HG03565 (cell line): Measurements from ENCODE around the gene ACAA2.
"Not testable (repeated sequence)": the region's sequence is repeated elsewhere in the genome, so short reads cannot be mapped to it uniquely, and the experiment has no call there.

Experiments
- ATAC-seq: cut with Tn5 transposase; IDR thresholded peaks from one replicate; pipeline ENCODE4 v1.9.1; 2021; ENCODE audit warnings: mild to moderate bottlenecking, moderate library complexity; ENCODE audit not compliant: unreplicated experiment

ACAA2 gene

GRCh38 chr18:49813069-49813318, 339 bp downstream of the ACAA2 start:
- ATAC-seq = peak; percentile 24

DNA sequence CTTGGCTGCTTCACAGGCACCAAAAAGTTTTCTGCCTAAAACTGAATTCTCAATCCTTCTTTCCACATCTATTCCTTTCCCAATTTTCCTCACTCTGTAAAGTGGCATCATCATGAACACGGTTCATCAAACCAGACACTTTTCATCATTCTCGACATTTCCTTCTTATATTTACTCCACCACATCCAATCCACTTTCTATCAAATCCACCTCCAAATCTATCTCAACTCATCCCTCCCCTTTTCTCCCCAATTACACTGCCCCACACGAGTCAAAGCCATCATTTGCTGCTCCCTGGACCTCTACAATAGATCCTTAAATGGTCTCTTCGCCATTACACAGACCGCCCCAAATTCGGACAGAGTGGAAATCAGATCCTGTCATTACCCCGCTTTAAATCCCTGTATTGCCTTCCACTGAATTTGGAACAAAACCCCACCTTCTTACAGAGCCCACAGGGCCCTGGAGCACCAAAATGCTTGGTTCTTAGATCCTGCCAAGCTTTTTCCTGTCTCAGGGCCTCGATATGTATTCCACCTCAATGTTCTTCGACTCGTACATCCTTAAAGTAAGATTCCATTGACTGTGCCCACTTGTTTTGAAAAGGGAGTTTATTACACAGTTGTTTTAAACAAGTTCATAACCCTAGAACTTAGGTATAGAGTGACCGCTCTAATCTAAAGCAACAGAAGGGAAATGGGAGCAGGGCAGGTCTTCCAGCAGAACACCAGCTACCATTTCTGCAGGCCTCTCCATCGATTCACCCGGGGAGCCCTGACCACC, 856 bp downstream of the ACAA2 start:
- no peak for ATAC-seq

GRCh38 chr18:49811151-49811938, 2.0 kb downstream of the ACAA2 start:
- no peak for ATAC-seq

GRCh38 chr18:49808553-49809191, 4.7 kb downstream of the ACAA2 start:
- ATAC-seq = not testable (repeated sequence)

- no peak for ATAC-seq
Observed at GRCh38 chr18:49804096-49804495, 9.2 kb downstream of the ACAA2 start.

GRCh38 chr18:49802623-49803022, 10.7 kb downstream of the ACAA2 start:
- no peak for ATAC-seq

GRCh38 chr18:49800491-49800890, 12.8 kb downstream of the ACAA2 start:
- ATAC-seq = not testable (repeated sequence)

- not testable (repeated sequence) for ATAC-seq
Observed at GRCh38 chr18:49799806-49800205, 13.5 kb downstream of the ACAA2 start.

DNA sequence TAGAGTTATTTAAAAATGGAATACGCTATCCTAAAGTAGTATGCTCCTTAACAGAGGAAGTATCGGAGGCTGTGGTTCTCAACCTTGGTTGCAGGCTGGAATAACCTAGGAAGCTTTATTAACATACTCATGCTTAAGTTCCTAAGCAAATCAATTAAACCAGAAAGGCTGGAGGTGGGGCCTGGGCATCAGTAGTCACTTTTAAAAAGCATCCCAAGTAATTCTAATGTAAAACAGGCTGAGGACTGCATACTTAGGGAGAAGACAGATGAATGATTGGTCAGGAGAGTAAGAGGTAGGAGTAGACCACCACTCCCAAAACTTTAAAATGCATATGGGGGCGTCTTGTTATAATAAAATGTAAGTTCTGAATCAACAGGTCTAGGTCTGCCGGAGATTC, 15.3 kb downstream of the ACAA2 start:
- ATAC-seq = no peak

DNA sequence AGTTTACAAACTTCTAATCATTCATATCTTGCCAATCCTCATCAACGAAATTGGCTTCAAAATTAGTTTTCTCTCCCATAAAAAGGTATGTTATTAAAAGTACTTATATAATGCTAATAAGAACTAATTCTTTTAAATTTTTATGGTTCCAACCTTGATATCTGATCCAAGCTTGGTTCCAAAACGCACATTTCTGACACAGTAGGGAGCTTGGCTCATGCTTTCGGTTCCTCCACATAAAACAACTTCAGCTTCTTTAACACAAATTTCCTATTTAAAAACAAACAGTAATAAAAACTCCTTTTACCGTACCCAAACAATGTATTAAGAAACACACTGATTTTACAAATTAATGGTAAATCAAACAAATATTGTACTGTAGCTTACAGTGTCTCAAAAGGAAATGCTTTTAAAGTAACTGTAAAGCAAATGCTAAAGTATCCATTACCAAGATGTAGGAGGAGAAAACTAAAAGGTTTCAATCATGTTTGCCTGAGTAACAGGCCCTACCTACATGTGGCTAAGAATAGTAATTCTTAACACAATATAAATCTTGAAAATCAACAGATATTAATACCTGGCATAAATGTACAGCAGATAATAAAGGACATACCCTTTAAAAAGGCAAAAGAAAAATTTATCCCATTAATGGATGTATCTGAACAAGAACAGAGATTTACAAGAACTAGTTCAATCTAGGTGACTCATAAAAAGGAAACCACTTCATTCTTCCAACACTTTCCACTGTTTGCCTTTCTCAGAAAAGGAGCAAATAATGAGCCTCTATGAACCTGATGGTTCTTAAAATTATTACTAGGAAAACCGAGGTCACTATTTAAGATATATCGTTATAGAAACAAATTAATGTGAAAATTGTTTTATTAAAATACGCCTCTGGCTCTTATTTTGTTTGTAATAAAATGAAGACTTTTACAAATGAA, 17.5 kb downstream of the ACAA2 start:
- ATAC-seq = no peak

GRCh38 chr18:49794743-49795142, 18.6 kb downstream of the ACAA2 start:
- no peak for ATAC-seq

- ATAC-seq = not testable (repeated sequence)
Observed at GRCh38 chr18:49789560-49790134, 23.7 kb downstream of the ACAA2 start.

DNA sequence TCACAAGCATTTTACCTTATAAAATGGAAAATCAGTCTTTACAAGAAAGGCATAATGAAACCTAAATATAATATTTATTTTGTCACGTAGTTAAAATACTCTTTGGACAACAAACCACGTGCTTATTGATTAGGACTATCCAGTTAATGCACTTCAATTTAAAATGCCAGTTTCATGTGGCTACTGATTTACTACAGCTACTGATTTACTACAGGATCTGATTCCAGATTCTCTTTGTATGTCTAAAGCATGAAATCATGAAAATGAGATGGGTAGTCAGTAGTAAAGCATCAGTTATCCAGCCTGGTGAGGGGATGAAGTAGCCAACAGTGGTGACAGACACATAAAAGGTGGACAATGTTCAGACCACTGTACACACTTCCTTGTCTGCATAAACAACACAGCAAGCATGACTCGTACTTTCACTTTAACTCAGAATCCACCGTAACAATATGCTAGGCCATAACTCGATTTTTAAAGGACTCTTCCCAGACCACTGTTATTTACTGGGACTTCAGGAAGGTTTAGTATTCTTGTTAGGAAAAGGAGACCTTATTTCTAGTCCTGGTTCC, 24.9 kb downstream of the ACAA2 start:
- peak; percentile 63 for ATAC-seq

DNA sequence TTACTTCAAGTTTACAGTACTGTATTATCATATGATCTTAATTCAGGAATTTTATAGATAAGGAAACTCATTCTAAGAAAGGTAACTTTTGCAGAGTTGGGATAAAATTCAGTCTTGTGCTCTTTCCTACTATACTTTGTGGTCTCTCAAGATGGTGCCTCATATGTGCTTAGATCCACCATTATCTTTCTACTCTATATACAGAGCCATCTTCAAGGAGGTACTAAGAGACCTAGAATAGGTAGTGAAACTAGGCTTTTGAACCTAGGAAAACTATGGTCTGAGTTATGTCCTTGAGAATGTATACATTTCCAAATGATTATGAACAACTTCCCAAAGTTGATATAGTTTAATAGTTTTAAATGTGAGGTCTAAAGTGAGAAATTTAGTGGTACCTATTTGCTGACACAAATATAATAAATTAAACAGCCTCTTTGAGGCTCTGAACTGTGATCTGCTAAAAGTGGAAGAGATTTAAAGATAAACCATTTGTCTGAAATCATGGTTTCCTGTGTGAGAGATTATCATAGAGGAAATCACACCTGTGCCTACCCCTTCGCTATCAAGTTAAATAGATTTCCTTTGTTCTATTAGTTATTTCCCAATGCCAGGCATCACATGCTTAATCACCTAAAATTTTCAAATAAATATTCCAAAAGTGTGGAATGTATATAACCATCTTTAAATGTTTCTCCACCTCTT, 27.2 kb downstream of the ACAA2 start:
- ATAC-seq = no peak

DNA sequence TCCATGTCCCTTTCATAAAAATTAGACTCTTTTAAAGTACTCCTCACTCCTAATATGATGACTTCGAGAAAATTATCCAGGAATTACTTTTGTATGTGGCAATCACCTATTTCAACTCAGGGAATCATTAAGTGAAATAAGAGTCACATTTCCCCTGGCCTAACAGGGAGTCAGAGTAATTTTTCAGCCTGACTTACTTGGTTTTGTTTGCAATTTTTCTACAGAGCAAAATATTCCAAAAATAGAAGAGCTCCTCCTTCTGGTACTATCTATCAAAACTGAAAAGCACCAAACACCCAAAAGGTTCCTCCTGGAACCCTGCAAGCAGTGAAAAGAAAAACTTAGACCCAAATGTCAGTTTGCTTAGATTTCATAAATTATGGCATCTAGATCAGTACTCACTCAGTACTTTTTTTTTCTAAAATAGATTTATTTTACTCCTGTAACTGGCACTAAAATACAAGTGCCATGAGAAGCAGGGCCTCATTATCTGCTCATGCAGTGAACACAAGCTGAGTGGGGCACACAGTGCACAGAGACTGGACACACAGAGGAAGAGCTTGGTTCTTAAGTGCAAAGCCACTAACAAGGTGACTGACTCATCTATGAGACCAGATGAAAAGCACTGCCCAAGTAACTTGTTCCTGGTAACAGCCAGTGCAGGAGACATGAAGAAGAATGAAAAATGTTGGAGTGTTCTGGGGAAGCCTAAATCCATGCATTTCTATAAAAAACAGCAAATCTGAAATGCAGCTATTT, 28.7 kb downstream of the ACAA2 start:
- no peak for ATAC-seq

DNA sequence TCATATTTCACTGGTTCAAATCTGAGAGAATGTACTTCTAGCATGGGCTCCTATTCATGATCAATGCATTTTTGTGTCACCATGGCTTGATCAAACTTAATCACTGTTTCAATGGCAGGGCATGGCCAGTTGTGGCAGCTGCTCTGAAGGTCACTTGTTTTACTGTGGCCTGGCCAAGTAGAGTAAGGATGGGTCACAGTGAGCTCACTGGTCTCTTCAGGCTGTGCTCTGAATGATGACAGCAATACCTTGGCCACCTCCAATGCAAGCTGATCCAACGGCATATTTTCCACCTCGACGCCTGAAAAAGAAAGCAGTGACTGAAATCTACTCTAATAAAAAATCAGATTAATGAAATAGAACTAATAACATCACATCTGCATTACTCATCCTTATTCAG, 29.7 kb downstream of the ACAA2 start:
- not testable (repeated sequence) for ATAC-seq

GRCh38 chr18:49778826-49779465, 34.4 kb downstream of the ACAA2 start:
- no peak for ATAC-seq

GRCh38 chr18:49769047-49769728, 44.1 kb downstream of the ACAA2 start:
- ATAC-seq = no peak
